Measurements from ENCODE around the gene WWTR1.

DNA sequence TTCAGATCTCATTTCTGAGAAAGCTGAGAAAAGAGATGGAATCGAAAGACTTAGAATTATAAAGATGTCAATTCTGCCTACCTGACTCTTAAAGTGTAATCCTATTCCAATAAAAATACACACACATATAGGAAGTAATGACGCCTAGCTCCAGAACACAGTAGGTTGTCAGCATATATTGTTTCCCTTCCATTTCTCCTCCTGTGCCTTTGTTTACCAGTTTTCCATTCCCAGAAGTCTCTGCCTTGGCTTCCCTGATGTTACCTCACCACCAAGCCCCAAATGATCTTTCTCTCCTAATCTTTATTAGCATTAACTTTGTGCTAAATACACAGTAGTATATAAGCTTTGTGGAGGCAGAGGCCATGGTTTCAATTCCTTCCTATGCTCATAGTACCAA is 143.4 kb downstream of the WWTR1 start:
- TF ChIP-seq, protein P1, sequence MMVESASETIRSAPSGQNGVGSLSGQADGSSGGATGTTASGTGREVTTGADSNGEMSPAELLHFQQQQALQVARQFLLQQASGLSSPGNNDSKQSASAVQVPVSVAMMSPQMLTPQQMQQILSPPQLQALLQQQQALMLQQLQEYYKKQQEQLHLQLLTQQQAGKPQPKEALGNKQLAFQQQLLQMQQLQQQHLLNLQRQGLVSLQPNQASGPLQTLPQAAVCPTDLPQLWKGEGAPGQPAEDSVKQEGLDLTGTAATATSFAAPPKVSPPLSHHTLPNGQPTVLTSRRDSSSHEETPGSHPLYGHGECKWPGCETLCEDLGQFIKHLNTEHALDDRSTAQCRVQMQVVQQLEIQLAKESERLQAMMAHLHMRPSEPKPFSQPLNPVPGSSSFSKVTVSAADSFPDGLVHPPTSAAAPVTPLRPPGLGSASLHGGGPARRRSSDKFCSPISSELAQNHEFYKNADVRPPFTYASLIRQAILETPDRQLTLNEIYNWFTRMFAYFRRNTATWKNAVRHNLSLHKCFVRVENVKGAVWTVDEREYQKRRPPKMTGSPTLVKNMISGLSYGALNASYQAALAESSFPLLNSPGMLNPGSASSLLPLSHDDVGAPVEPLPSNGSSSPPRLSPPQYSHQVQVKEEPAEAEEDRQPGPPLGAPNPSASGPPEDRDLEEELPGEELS (CRISPR knock-in tag; IDR thresholded peaks at IDR 0.05): no peak
- no peak for TF ChIP-seq CREM (CRISPR knock-in tag; IDR thresholded peaks at IDR 0.05)
- TF ChIP-seq, protein P2, sequence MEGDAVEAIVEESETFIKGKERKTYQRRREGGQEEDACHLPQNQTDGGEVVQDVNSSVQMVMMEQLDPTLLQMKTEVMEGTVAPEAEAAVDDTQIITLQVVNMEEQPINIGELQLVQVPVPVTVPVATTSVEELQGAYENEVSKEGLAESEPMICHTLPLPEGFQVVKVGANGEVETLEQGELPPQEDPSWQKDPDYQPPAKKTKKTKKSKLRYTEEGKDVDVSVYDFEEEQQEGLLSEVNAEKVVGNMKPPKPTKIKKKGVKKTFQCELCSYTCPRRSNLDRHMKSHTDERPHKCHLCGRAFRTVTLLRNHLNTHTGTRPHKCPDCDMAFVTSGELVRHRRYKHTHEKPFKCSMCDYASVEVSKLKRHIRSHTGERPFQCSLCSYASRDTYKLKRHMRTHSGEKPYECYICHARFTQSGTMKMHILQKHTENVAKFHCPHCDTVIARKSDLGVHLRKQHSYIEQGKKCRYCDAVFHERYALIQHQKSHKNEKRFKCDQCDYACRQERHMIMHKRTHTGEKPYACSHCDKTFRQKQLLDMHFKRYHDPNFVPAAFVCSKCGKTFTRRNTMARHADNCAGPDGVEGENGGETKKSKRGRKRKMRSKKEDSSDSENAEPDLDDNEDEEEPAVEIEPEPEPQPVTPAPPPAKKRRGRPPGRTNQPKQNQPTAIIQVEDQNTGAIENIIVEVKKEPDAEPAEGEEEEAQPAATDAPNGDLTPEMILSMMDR (IDR thresholded peaks at IDR 0.05): no peak
- TF ChIP-seq, protein P3, sequence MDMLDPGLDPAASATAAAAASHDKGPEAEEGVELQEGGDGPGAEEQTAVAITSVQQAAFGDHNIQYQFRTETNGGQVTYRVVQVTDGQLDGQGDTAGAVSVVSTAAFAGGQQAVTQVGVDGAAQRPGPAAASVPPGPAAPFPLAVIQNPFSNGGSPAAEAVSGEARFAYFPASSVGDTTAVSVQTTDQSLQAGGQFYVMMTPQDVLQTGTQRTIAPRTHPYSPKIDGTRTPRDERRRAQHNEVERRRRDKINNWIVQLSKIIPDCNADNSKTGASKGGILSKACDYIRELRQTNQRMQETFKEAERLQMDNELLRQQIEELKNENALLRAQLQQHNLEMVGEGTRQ (CRISPR knock-in tag; IDR thresholded peaks at IDR 0.05): no peak

Measured in WTC11 (cell line).